Measurements from ENCODE around the gene TMEM250.
"Not testable (repeated sequence)": the region's sequence is repeated elsewhere in the genome, so short reads cannot be mapped to it uniquely, and the experiment has no call there.

Gene TMEM250

DNA sequence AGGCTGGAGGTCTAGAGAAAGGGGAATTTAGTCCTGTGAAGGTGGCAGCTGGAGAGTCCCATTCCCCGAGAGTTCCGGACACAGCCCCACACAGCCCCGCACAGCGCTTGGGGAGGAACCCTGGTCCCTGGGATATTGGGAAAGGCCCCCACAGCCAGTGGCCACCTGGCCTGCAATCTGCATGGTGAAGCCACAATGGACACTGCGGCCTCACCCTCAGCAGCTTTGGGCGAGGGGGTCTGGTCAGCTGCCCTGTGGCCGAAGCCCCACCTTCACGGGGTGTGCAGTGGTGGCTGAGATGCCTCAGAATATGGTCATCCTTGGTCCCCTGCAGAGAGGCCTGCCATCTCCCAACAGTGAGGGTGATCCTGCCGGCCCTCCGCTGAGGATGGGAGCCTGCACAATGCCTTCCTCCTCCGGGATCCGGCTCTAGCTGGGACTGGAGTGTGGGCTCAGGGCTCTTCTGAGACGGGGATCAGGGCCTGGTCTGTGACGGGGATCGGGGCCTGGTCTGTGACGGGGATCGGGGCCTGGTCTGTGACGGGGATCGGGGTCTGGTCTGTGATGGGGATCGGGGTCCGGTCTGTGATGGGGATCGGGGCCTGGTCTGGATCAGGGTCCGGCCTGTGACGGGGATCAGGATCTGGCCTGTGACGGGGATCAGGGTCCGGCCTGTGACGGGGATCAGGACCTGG, 33.3 kb upstream of the TMEM250 start:
- TF ChIP-seq, protein P1, sequence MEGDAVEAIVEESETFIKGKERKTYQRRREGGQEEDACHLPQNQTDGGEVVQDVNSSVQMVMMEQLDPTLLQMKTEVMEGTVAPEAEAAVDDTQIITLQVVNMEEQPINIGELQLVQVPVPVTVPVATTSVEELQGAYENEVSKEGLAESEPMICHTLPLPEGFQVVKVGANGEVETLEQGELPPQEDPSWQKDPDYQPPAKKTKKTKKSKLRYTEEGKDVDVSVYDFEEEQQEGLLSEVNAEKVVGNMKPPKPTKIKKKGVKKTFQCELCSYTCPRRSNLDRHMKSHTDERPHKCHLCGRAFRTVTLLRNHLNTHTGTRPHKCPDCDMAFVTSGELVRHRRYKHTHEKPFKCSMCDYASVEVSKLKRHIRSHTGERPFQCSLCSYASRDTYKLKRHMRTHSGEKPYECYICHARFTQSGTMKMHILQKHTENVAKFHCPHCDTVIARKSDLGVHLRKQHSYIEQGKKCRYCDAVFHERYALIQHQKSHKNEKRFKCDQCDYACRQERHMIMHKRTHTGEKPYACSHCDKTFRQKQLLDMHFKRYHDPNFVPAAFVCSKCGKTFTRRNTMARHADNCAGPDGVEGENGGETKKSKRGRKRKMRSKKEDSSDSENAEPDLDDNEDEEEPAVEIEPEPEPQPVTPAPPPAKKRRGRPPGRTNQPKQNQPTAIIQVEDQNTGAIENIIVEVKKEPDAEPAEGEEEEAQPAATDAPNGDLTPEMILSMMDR (IDR thresholded peaks at IDR 0.05; ENCODE audit: low read depth, low read length, missing control alignments): no peak
- no peak for DNase-seq (ENCODE audit: low read depth)
- no peak overlapping the region for H3K4me3 ChIP-seq (ENCODE audit: low read depth, low read length)

DNA sequence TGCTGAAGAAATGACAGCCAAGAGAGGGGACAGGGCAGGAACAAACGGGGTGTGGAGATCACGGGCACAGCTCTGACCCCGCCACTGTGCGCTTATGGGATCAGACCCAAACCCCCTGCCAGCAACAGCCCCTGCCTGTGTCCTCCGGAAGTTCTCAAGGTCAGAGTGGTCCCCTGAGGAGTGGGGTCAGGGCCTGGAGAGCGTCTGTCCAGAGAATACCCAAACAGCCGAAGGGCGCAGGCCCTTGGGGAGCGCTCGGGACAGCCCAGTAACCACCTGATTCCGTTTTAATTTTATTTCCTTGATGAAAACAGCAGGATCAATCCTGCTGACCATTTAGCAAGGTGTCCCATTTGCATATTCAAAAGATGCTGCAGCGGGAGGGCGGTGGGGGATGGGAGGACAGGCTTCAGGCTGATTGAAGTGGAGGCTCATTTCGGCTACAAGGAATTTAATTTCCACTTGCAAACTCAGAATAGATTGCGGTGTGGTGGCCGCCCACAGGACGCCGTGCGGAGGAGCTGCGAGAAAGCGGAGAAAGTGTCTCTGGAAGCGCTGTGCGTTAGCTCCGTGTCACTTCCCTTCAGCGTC, 32.6 kb upstream of the TMEM250 start:
- DNase-seq (ENCODE audit: low read depth): no peak
- H3K4me3 ChIP-seq (ENCODE audit: low read depth, low read length): no peak overlapping the region
- TF ChIP-seq, protein P1 (IDR thresholded peaks at IDR 0.05; ENCODE audit: low read depth, low read length, missing control alignments): no peak

DNA sequence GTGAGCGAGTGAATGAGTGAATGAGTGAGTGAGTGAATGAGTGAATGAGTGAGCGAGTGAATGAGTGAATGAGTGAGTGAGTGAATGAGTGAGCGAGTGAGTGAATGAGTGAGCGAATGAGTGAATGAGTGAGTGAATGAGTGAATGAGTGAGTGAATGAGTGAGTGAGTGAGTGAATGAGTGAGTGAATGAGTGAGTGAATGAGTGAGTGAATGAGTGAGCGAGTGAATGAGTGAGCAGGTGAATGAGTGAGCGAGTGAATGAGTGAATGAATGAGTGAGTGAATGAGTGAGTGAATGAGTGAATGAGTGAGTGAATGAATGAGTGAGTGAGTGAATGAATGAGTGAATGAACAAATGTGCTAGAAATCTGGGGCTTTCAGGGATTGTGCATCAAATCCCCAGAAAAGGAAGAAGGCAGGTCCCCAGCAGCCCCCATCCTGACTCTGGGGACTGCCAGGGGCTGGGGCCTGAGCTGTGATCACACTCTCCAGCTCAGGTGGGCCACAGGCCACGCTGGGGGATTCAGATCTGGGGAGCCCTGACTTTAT, 32.1 kb upstream of the TMEM250 start:
- H3K4me3 ChIP-seq (ENCODE audit: low read depth, low read length); DNase-seq (ENCODE audit: low read depth): not testable (repeated sequence)

DNA sequence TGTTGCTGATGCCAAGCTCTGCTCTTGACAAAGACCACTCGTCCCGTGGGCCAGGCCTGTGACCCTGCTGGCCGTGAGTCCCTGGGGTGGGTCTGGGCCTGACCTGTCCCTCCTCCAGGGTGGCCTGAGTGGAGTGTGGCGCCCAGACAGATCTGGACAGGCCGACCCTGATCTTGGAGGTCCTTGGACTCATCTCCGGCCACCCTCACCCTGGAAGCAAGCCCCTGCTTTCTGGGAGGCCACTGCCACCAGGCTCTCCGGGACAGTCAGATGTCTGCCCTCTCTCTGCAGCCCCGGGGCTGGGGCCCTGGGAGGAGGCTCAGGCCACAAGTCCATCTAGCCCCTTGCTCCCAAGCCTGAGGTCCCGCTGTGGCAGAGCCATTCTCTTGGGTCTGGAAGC, 31.2 kb upstream of the TMEM250 start:
- no peak overlapping the region for H3K4me3 ChIP-seq (ENCODE audit: low read depth, low read length)
- TF ChIP-seq, protein P1 (IDR thresholded peaks at IDR 0.05; ENCODE audit: low read depth, low read length, missing control alignments): no peak
- no peak for DNase-seq (ENCODE audit: low read depth)

DNA sequence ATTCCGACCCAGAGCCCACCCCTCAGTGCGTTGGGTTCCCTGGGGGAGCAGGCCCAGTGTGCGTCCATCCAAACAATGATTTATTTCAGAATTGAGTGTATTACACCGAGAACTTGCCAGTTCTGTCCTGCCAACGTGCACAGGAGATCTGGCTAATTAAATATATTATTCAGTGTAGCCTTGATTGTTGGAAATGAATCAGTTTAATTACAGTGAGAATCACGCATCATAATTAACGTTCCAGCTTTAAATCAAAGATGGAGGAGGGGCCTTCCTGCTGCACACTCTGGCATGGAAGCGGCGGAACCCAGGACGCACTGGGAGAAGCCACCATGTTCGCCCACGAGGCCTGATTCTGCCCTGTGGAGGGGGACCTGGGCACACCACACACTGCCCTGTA, 30.7 kb upstream of the TMEM250 start:
- TF ChIP-seq, protein P1 (IDR thresholded peaks at IDR 0.05; ENCODE audit: low read depth, low read length, missing control alignments): no peak
- no peak overlapping the region for H3K4me3 ChIP-seq (ENCODE audit: low read depth, low read length)
- DNase-seq (ENCODE audit: low read depth): no peak

DNA sequence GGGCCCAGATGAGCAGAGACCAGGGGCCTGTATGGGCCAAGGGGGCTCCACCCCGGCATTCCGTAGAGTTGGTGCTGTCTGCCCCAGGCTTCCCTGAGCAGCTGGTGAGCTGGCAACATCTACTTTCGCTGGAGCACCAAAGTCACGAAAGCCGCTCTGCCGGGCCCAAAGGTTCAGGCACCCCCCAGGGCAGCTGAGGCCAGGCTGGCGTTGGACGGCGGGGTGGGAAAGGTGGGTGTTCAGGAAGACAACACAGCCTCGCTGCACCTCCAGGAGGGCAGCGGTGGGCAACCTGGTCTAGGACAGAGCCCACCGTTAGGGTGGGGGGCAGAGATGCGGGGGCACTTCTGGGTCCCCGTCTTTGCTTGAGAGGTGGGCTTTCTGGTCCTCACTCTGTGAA, 30.1 kb upstream of the TMEM250 start:
- H3K4me3 ChIP-seq (ENCODE audit: low read depth, low read length): no peak overlapping the region
- TF ChIP-seq, protein P1 (IDR thresholded peaks at IDR 0.05; ENCODE audit: low read depth, low read length, missing control alignments): no peak
- DNase-seq (ENCODE audit: low read depth): no peak

DNA sequence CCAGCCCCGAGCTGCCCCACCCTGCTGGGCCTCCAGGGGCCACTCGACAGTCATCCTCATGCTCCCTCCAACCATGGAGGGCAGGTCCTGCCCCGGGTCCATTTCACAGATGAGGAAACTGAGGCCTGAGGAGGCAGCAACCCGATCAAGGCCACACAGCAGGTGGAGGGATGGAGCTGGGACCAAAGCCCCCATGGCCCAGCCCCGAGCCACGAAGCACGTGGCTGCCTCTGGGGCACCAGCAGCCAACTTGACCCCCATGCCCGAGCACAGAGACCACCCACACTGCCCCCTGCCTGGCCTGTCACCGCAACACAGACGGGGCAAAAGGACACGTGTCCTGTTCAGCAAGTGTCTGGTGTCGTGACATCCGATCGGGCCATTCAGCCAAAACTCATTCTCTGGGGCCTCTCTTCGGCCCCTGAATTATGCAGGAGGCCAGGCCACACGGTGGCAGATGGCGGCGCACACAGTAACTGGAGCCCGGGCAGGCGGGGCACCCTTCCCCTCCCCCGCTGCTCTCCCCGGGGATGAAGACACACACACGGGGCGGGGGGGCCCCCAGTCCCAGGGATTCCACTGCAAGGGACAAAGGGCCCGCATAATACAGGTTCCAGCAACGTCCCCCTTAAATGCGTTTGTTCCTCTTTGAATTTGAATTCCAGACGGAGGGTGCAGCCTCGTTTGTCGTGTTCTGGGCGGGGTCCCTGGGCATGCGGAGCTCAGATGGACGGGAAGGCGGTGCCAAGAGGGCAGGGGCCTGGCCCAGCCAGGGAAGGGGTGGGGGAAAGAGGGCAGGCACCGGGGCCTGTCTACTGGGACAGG, 29.4 kb upstream of the TMEM250 start:
- TF ChIP-seq, protein P1 (IDR thresholded peaks at IDR 0.05; ENCODE audit: low read depth, low read length, missing control alignments): no peak
- H3K4me3 ChIP-seq (ENCODE audit: low read depth, low read length): no peak overlapping the region
- no peak for DNase-seq (ENCODE audit: low read depth)
